Spinal cord (tissue), 10 donors: ENCODE results near the gene PCP4L1. TPM values are rescaled to one million over a fixed set of nuclear protein-coding genes. Genes with fewer than 3 reads are reported as not detected.
A peak's percentile ranks its signal among the peaks of the same experiment; 100 is the strongest.
"Not testable (repeated sequence)": the region's sequence is repeated elsewhere in the genome, so short reads cannot be mapped to it uniquely, and the experiment has no call there.

Experiments
- DNase-seq, 6 donors: peaks; one replicate each; pipeline versions ENCODE4 v3.0.0 to v3.0.0-alpha.2; 2013 to 2015; ENCODE audit warnings: low spot score in 6 of 6, low read depth in 4 of 6
- H3K27ac ChIP-seq: one replicate; pipeline ENCODE4 v1.5.1; 2013; ENCODE audit warnings: low read depth, low read length, control low read depth
- H3K27me3 ChIP-seq: one replicate; pipeline ENCODE4 v1.6.1; 2013; ENCODE audit warnings: low read length; ENCODE audit not compliant: control insufficient read depth, insufficient read depth
- H3K36me3 ChIP-seq: one replicate; pipeline ENCODE4 v1.6.1; 2013; ENCODE audit warnings: low read length; ENCODE audit not compliant: control insufficient read depth, insufficient read depth
- H3K4me1 ChIP-seq: one replicate; pipeline ENCODE4 v1.6.1; 2013; ENCODE audit warnings: low read length; ENCODE audit not compliant: control insufficient read depth, insufficient read depth
- H3K4me3 ChIP-seq: one replicate; pipeline ENCODE4 v1.5.1; 2013; ENCODE audit warnings: low read depth, low read length, control low read depth
- H3K9me3 ChIP-seq: one replicate; pipeline ENCODE4 v1.6.1; 2013; ENCODE audit warnings: low read length; ENCODE audit not compliant: control insufficient read depth, insufficient read depth
- WGBS: methylation state at CpG from one replicate; pipeline ENCODE4 v1.1.5; 2013; ENCODE audit warnings: missing lambda C conversion rate; ENCODE audit not compliant: insufficient coverage; 5-methylcytosine and 5-hydroxymethylcytosine counted together
- polyA plus RNA-seq, 2 donors: library from polyadenylated mRNA; unstranded; fragments of 120-200 nt; gene quantifications; one replicate each; pipeline ENCODE4 v1.2.1, GENCODE V29; 2013; ENCODE audit not compliant: insufficient read length in 2 of 2
- total RNA-seq, 2 donors: library from RNA; depleted of rRNA in 1 of 2; stranded (reverse); fragments of 120-200 nt in 1 of 2; fragments of >200 nt in 1 of 2; gene quantifications; one replicate each; pipeline versions ENCODE4 v1.2.3 to v1.2.4, GENCODE V29; 2013 to 2014
- donor health status: healthy.

PCP4L1 gene
- total and polyA plus RNA-seq, 4 donors = 18.6 to 113 (median 92.5) TPM

GRCh38 chr1:161307892-161308638 lies 49.5 kb downstream of the PCP4L1 start:
- no peak for DNase-seq
- Histone ChIP-seq H3K27ac (no peak overlapping the region), H3K9me3 (no peaks in the 10 kb centered on the region), H3K27me3 (no peaks in the 10 kb centered on the region), H3K4me1 (peaks cover 32% of the 10 kb centered on the region), H3K36me3 (no peaks in the 10 kb centered on the region), H3K4me3 (peak overlapping the region; percentile 77)
- 29% methylated on average over 1 of the region's 2 CpGs for WGBS

DNA sequence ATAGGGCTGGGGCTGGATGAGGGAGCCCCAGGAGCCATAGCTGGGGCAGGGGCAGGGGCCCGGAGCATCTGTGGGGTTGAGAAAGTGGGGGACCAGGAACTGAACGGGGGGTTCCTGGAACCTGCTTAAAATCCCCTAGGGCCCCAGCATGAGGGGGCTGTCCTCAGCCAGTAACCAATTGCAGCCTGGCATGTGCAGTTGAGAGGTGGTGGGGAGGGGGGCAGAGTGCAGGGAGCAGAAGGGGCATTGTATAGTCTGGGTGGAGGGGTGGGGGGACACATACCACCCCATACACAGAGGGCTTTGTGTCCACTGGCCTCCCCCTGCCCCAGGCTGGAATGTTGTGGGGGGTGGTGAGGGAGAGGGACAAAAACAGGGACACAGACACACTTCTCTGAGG lies 51.3 kb downstream of the PCP4L1 start, which contains the start of gene MPZ:
Gene MPZ, minus strand, starts transcription at position 101 of the 400 bp plus-strand sequence. Its CDS starts 63 bp downstream, at position 38.
- 43% methylated on average over 2 of the region's 2 CpGs for WGBS
- H3K36me3 ChIP-seq = no peaks in the 10 kb centered on the region
- peak within 1 kb of the TSS; percentile 83 for H3K27ac ChIP-seq
- H3K9me3 ChIP-seq = no peaks in the 10 kb centered on the region
- H3K27me3 ChIP-seq = no peaks in the 10 kb centered on the region
- peaks cover 40% of the 10 kb centered on the region for H3K4me1 ChIP-seq
- DNase-seq = peak in 1 of 6 donors; percentile 41
- peak within 1 kb of the TSS; percentile 77 for H3K4me3 ChIP-seq

DNA sequence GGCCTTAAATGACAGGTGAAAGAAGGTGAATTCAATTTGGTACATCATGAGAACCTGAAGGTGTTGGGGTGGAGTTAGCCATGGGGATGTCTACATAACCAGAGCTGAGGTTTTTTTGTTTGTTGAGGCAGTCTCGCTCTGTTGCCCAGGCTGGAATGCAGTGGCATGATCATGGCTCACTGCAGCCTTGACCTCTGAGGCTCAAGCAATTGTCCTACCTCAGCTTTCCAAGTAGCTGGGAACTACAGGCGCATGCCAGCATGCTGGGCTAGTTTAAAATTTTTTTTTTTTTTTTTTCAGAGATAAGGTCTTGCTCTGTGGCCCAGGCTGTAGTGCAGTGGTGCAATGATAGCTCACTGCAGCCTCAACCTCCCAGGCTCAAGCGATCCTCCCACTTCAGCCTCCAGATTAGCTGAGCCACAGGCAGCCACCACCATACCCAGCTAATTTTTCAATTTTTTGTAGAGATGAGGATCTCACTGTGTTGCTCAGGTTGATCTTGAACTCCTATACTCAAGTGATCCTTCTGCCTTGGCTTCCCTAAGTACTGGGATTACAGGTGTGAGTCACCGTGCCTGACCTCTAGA lies 53.1 kb downstream of the PCP4L1 start:
- 88% methylated on average over 1 of the region's 4 CpGs for WGBS
- DNase-seq = no peak
- H3K27ac ChIP-seq = peak overlapping the region; percentile 83
- H3K4me3 ChIP-seq = no peak overlapping the region
- H3K4me1 ChIP-seq = peaks cover 25% of the 10 kb centered on the region
- H3K9me3 ChIP-seq = no peaks in the 10 kb centered on the region
- H3K27me3 ChIP-seq = no peaks in the 10 kb centered on the region
- no peaks in the 10 kb centered on the region for H3K36me3 ChIP-seq

DNA sequence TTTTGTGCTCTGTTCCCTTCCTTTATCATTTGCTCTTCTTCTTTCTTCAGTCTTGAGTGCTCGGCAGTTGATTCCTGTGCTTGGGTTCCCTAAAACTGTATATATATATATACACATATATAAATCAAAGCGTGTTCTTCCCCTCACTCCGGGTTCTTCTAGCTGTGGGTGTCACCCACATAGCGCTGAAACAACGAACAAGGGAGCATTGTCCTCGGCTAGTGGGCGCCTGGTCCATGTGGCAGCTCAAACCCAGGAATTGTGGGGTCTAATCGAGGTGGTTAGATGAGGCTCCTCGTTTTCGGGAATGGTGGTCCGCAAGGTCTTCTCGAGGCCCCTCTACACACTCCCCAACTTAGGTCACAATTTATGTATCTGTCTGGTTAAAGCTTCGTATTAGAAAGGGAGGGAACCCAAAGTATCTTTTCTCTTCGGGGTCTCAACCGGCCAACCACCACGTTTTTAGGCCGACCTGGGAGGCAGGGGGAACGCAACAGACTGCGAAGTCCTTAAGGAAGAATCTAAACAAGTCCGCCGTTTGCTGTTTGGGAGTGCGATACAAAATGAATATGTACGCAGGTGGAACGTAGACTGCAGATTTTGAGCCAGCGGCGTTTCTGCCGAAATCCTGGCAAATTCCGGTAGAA lies 55.1 kb downstream of the PCP4L1 start:
- Histone ChIP-seq H3K27me3 (no peaks in the 10 kb centered on the region), H3K36me3 (peaks cover 1% of the 10 kb centered on the region), H3K4me3 (peak overlapping the region; percentile 95), H3K9me3 (no peaks in the 10 kb centered on the region), H3K27ac (peak overlapping the region; percentile 87), H3K4me1 (peaks cover 25% of the 10 kb centered on the region)
- peak in 1 of 6 donors; percentile 9 for DNase-seq
- 22% methylated on average over 18 of the region's 28 CpGs for WGBS

- no peaks in the 10 kb centered on the region for H3K9me3 ChIP-seq
- under 1% methylated on average over 38 of the region's 45 CpGs for WGBS
- peaks cover 25% of the 10 kb centered on the region for H3K4me1 ChIP-seq
- peak within 1 kb of the TSS; percentile 87 for H3K27ac ChIP-seq
- DNase-seq = peak; percentile 79 to 98 (median 90)
- H3K4me3 ChIP-seq = peak within 1 kb of the TSS; percentile 95
- no peaks in the 10 kb centered on the region for H3K27me3 ChIP-seq
- H3K36me3 ChIP-seq = peaks cover 5% of the 10 kb centered on the region
These were observed 55.8 kb downstream of the PCP4L1 start, which contains the start of gene SDHC for GRCh38 chr1:161314201-161314981. Gene SDHC (plus strand): TSS chr1:161314381. CDS start chr1:161314406, 25 bp downstream.

DNA sequence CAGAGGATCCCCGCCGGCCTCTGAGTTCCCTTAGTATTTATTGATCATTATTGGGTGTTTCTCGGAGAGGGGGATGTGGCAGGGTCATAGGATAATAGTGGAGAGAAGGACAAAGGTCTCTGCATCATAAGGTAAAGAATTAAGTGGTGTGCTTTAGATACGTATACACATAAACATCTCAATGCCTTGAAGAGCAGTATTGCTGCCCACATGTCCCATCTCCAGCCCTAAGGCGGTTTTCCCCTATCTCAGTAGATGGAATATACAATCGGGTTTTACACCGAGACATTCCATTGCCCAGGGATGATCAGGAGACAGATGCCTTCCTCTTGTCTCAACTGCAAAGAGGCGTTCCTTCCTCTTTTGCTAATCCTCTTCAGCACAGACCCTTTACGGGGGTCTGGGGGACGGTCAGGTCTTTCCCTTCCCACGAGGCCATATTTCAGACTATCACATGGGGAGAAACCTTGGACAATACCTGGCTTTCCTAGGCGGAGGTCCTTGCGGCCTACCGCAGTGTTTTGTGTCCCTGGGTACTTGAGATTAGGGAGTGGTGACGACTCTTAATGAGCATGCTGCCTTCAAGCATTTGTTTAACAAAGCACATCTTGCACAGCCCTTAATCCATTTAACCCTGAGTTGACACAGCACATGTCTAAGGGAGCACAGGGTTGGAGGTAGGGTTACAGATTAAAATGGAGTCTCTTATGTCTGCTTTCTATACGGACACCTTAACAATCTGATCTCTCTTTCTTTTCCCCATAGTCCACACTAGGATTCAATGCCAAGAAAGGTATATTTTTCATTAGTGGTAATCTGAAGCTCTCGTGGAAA lies 57.5 kb downstream of the PCP4L1 start:
- not testable (repeated sequence) for H3K27ac ChIP-seq, H3K27me3 ChIP-seq, H3K9me3 ChIP-seq, DNase-seq, H3K4me3 ChIP-seq, H3K36me3 ChIP-seq
- 81% methylated on average over 6 of the region's 17 CpGs for WGBS
- peaks cover 19% of the 10 kb centered on the region for H3K4me1 ChIP-seq

DNA sequence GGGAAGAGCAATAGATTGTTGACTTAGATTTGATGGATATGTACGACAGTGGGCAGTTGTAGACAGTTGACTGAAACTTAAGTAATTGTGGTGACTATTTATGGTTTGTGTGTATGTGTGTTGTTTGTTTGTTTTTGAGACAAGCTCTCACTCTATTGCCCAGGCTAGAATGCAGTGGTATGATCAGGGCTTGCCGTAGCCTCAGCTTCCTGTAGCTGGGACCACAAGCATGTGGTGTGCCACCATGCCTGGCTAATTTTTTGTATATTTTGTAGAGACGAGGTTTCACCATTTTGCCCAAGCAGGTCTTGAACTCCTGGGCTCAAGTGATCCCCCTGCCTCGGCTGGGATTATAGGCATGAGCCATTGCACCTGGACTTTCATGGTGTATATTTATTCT lies 65.5 kb downstream of the PCP4L1 start:
- Histone ChIP-seq H3K4me3 (no peak overlapping the region), H3K27ac (no peak overlapping the region), H3K4me1 (no peaks in the 10 kb centered on the region), H3K27me3 (no peaks in the 10 kb centered on the region), H3K9me3 (no peaks in the 10 kb centered on the region), H3K36me3 (peaks cover 30% of the 10 kb centered on the region)
- 100% methylated on average over 1 of the region's 4 CpGs for WGBS
- DNase-seq = no peak

DNA sequence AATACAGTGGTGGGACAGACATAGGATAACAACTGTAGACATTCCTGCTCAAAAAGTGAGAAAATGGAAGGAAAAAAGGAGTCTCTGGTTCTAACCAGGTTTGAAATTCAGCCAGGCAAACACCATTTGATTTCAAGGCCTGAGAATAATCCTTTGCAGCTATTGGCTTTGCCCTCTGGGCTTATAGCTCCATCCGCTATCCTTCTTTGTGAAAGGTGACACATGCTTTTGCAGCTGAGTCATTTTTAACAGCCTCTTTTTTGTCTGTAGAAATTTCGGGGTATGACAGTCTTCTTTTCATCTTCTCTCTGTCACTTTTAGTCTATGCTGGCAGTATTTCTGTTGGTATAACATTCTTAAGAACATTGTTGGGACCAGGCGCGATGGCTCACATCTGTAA lies 71.8 kb downstream of the PCP4L1 start:
- Histone ChIP-seq H3K27me3 (no peaks in the 10 kb centered on the region), H3K9me3 (no peaks in the 10 kb centered on the region), H3K4me3 (no peak overlapping the region), H3K36me3 (peaks cover 49% of the 10 kb centered on the region), H3K27ac (no peak overlapping the region), H3K4me1 (no peaks in the 10 kb centered on the region)
- no peak for DNase-seq
- WGBS = 97% methylated on average over 2 of the region's 4 CpGs
